GM19240 (cell line): Measurements from ENCODE around the gene PSMB10.
"Not testable (repeated sequence)": the region's sequence is repeated elsewhere in the genome, so short reads cannot be mapped to it uniquely, and the experiment has no call there.

Experiments
- DNase-seq: peaks from one replicate; pipeline ENCODE4 v3.0.0; 2011; ENCODE audit warnings: low spot score; ENCODE audit not compliant: insufficient read length

Gene PSMB10

GRCh38 chr16:67942510-67943255 lies 6.0 kb upstream of the PSMB10 start:
- DNase-seq: no peak

DNA sequence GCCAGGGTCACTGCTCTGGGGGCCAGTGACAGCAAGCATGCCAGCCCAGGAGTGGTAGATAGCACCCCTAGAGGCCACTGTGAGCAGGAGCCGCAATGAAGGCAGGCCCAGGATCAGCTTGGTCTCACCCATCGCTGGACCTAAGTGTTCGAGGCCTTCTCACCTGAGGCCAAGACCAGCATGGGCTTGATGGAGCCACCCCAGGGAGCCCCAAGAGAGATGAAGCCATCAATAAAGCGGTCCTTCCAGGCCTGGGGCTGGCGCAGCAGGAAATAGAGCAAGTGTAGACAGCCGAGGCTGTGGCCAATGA lies 5.5 kb upstream of the PSMB10 start:
- DNase-seq: peak; percentile 64

- no peak for DNase-seq
These were observed 5.0 kb upstream of the PSMB10 start for GRCh38 chr16:67941469-67942199.

DNA sequence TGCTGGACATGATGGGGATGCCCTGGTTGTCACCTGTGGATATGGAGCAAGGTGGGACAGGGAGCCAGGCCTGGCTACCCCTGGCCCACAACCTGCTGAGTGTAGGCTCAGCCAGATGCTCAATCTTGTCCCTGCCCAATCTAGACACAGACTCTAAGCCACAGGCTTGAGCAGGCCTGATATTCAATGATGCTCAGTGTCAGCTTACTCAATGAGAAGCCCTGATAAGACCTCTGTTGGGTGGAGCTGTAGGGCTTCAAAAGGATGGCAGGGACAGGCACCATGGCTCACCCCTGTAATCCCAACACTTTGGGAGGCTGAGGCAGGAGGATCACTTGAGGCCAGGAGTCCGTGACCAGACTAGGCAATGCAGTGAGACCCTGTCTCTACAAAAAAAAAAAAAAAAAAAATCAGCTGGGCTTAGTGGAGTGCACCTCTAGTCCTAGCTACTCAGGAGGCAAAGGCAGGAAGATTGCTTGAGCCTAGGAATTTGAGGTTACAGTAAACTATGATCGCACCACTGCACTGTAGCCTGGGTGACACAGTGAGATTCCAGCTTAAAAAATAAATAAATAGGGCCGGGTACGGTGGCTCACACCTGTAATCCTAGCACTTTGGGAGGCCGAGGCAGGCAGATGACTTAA lies 3.9 kb upstream of the PSMB10 start:
- no peak for DNase-seq

DNA sequence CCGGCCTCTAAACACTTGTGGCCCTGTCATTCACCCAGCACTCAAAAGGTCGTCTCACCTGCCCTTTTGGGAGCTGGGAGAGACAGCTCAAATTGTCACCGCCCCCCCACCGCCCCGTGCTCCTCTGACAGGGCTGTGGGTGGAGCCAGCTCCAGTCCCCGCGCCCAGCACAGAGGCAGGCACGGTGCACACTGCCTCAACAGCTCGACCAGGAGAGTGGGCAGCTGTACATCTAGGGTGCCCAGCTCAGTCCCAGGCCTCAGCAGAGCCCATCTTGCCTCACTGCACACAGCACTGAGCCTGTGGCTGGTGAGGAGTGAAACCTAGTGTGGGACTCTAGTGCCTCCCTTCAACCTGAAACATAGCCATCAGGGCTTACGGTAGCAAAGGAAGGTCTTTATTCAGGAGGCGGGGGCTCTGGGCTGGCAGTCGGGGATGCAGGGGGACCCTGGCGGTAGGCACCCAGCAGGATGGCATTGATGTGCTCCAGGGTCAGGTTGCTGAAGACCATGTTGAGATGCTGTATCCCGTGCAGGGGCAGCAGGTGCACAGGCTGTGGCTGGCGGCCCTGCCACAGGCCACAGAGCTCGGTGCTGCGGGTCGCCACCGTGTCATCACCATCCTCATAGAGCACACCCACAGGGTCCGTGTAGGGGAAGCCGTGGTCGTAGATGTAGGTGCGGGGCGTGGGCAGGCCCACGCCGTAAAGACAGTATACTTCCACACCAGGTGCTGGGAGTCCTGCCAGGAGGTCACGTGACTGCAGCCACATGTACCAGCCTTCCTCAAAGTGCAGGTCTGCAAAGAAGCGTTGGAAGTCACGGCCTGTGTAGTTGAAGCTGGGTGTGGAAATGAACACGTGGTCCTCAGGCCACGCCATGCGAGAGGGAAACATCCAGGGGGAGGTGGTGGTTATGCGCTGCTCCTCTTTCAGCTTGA lies 3.1 kb upstream of the PSMB10 start:
- DNase-seq: no peak

GRCh38 chr16:67937713-67938112 lies 1.1 kb upstream of the PSMB10 start:
- DNase-seq: not testable (repeated sequence)

GRCh38 chr16:67936880-67937605 lies 393 bp upstream of the PSMB10 start:
- peak; percentile 96 for DNase-seq

DNA sequence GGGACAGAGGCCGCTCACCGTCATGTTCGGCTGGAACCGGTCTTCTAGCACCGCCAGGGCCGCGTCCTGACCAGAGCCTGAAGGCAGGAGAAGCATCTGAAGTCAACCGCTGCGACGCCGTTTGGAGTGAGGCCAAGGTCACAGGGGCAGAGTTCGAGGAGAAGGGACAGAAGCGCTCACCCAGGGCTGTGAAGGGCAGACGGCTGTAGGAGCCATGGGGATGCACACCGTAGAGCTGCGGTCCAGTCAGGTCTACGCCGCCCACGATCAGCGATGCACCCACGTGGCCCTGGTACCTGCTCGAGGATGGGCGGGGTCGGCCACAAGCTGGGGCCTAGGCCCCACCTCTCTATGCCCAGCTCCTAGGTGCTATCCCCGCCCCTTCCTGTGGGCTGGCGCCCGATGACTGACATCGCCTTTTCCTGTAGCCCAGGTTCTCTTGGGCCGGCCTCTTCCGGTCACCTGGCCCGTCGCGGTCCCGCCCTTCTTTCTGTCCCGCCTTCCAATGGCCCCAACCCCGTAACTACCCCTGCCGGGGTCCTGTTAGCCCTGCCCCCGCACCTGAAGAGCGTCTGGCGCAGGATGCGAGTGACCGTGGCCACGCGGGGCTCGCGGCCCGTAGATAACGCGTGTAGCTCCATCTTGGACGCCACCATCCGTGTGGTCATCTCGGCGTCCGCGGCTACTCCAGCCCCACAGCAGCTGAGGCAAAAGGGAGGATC lies 1.1 kb downstream of the PSMB10 start:
- DNase-seq: peak; percentile 100

- no peak for DNase-seq
These were observed 1.6 kb downstream of the PSMB10 start for GRCh38 chr16:67935101-67935401.

DNA sequence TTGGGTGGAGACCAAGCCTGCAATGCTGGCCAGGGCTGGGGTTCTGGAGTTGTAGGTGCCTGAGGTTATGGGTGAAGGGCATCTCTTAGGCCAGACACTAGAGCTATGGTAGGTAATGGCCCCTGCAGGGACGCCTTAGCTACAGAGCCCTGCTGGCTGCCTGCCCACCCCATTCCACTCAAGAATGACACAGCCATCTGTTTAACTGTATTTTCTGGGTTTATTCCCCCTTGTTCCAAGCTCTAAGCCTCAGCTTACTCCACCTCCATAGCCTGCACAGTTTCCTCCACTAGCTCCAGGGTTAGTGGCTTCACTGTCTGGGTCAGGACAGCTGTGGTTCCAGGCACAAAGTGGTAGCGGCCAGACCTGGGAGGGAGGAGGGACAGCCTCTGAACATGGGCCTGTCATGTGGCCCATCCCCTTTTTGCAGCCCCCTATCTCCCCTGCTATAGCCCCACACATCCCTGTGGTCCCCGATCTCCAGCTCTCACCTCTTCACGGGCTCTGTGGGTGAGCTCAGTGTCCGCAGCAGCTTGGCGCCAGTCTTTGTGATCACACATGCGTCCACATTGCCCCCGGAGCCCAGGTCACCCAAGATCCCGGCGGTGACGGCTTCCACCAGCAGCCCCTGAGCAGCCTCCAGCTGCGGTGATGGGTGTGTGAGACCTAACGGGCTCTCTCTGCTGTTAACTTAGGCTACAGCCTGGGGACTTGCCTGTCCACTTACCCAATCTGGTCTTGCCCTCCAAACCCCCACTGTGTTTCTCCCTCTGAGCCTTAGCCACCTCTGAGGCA lies 2.1 kb downstream of the PSMB10 start:
- DNase-seq: no peak

GRCh38 chr16:67933805-67934204 lies 2.8 kb downstream of the PSMB10 start:
- no peak for DNase-seq

DNA sequence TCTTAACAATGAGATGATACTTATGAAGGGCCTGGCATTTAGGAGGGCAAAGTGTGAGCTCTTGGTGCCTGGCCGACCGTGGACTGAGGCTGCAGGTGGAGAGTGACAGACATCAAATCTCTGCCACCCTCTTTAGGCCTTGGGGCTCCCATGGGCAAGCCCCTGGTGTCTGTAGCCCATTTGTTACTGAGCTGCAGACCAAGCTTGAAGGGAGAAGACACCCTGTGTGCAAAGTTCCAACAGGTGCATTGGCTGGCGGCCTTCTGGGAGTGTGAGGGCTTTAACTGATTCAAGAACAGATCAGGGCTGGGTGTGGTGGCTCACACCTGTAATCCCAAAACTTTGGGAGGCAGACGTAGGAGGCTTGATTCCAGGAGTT lies 4.2 kb downstream of the PSMB10 start:
- DNase-seq: no peak

GRCh38 chr16:67931712-67932461 lies 4.8 kb downstream of the PSMB10 start, which contains the start of gene CTRL:
Gene CTRL (minus strand): TSS chr16:67931862. CDS start chr16:67931852, 10 bp downstream.
- no peak for DNase-seq

GRCh38 chr16:67930678-67931211 lies 5.9 kb downstream of the PSMB10 start:
- no peak for DNase-seq

GRCh38 chr16:67930191-67930590 lies 6.5 kb downstream of the PSMB10 start:
- DNase-seq: no peak

DNA sequence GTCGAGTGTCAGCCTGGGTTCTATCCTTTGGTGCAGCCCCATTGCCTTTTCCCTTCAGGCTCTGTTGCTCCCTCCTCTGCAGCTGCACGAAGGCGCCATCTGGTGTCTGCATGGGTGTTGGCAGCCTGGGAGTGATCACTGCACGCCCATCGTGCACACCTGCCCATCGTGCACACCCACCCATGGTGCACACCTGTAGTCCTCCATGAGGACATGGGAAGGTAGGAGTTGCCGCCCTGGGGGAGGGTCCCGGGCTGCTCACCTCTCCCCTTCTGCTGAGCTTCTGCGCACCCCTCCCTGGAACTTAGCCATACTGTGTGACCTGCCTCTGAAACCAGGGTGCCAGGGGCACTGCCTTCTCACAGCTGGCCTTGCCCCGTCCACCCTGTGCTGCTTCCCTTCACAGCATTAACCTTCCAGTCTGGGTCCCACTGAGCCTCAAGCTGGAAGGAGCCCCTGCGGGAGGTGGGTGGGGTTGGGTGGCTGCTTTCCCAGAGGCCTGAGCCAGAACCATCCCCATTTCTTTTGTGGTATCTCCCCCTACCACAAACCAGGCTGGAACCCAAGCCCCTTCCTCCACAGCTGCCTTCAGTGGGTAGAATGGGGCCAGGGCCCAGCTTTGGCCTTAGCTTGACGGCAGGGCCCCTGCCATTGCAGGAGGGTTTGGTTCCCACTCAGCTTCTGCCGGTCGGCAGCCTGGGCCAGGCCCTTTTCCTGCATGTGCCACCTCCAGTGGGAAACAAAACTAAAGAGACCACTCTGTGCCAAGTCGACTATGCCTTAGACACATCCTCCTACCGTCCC lies 7.9 kb downstream of the PSMB10 start:
- peak; percentile 56 for DNase-seq

- DNase-seq: no peak
These were observed 8.5 kb downstream of the PSMB10 start for GRCh38 chr16:67928147-67928546.
